K562 (cell line): Measurements from ENCODE around the gene AGO3. TPM values are rescaled to one million over a fixed set of nuclear protein-coding genes. Genes with fewer than 3 reads are reported as not detected.

Source experiments
- ATAC-seq: fragments of 200-7000 bp; cut with Tn5 transposase; 3 replicates; pipeline ENCODE4 v1.9.1; 2020; ENCODE audit warnings: moderate library complexity
- BruUV-seq: library from RNA; stranded (reverse); fragments of 400-500 nt; replicated peaks from 2 replicates; lab custom pipeline; 2021; lab: Mats Ljungman, UMichigan
- CTCF ChIA-PET: fragments of 300-600 bp; formaldehyde crosslinking; extraction: SDS; loops from one replicate; lab custom pipeline; 2021; ENCODE audit warnings: low intra/inter-chr PET ratio; lab: Yijun Ruan, JAX
- POLR2A ChIA-PET: fragments of 300-600, 350-650 bp; sonication (Branson Sonifier 250); formaldehyde crosslinking; extraction: SDS; loops from one replicate; lab custom pipeline; 2021; ENCODE audit warnings: antibody characterized with exemption, inconsistent platforms; lab: Yijun Ruan, JAX
- DNase-seq, 4 experiments: peaks; one replicate each; pipeline versions ENCODE4 v3.0.0 to v3.0.0-alpha.2; 2011 to 2018; ENCODE audit warnings: low spot score in 3 of 4, mixed read lengths in 3 of 4; ENCODE audit errors: extremely low read depth in 1 of 4
- FAIRE-seq: peaks from 2 replicates; lab custom pipeline; 2011; peaks lifted over from hg19 to GRCh38; lab: Jason Lieb, UNC
- H2AFZ ChIP-seq: 2 replicates; pipeline ENCODE4 v1.6.0; 2011; ENCODE audit warnings: low read depth, low read length, control low read depth, inconsistent platforms
- H3K27ac ChIP-seq: fragments of 200-600 bp; 3 replicates; pipeline ENCODE4 v1.8.0; 2011; ENCODE audit warnings: low read depth, mild to moderate bottlenecking, control low read depth, inconsistent platforms, low read length, moderate library complexity, mixed read lengths; ENCODE audit errors: extremely low read depth
- H3K27me3 ChIP-seq, 2 experiments: fragments of 300-600 bp in 1 of 2; 2 replicates in 1 of 2; 3 replicates in 1 of 2; pipeline versions ENCODE4 v1.6.0 to v1.8.0; 2011; ENCODE audit warnings: inconsistent platforms in 2 of 2, low read length in 2 of 2, mild to moderate bottlenecking in 1 of 2, mixed read lengths in 1 of 2, moderate library complexity in 1 of 2; ENCODE audit not compliant: control insufficient read depth in 2 of 2, insufficient read depth in 2 of 2
- H3K36me3 ChIP-seq: fragments of 300-600 bp; 3 replicates; pipeline ENCODE4 v1.8.0; 2011; ENCODE audit warnings: mild to moderate bottlenecking, low read length, inconsistent platforms; ENCODE audit not compliant: control insufficient read depth, insufficient read depth
- H3K4me1 ChIP-seq, 2 experiments: fragments of 200-600 bp in 1 of 2; replicated peaks in 1 of 2; 2 replicates in 1 of 2; 3 replicates in 1 of 2; pipeline versions ENCODE4 v1.5.1 to v1.8.0; 2011; ENCODE audit warnings: inconsistent platforms in 2 of 2, low read length in 2 of 2, mild to moderate bottlenecking in 1 of 2, mixed read lengths in 1 of 2, moderate library complexity in 1 of 2; ENCODE audit not compliant: control insufficient read depth in 2 of 2, insufficient read depth in 2 of 2
- H3K4me2 ChIP-seq: 2 replicates; pipeline ENCODE4 v1.6.1; 2011; ENCODE audit warnings: low read length, control low read depth, inconsistent platforms, mixed read lengths; ENCODE audit not compliant: insufficient read depth
- H3K4me3 ChIP-seq: fragments of 200-600 bp; sonication (generic), shearing (Covaris generic); 2 replicates; pipeline ENCODE4 v1.5.1; 2016; ENCODE audit warnings: control low read depth, inconsistent platforms
- H3K79me2 ChIP-seq: fragments of 200-600 bp; 3 replicates; pipeline ENCODE4 v1.8.0; 2011; ENCODE audit warnings: low read length, inconsistent platforms; ENCODE audit not compliant: control insufficient read depth, insufficient read depth
- H3K9ac ChIP-seq, 2 experiments: 2 replicates each; pipeline versions ENCODE4 v1.6.0 to v1.6.1; 2011; ENCODE audit warnings: low read depth in 2 of 2, low read length in 2 of 2, control low read depth in 1 of 2, inconsistent platforms in 1 of 2, mild to moderate bottlenecking in 1 of 2, mixed read lengths in 1 of 2; ENCODE audit not compliant: insufficient read depth in 1 of 2
- H3K9me1 ChIP-seq: one replicate; pipeline ENCODE4 v1.6.0; 2011; ENCODE audit warnings: inconsistent platforms, mild to moderate bottlenecking, low read length, moderate library complexity; ENCODE audit not compliant: control insufficient read depth, insufficient read depth
- H3K9me3 ChIP-seq: replicated peaks from 2 replicates; pipeline ENCODE4 v1.5.1; 2011; ENCODE audit warnings: low read depth, low read length, inconsistent platforms; ENCODE audit not compliant: control insufficient read depth, insufficient read depth
- H4K20me1 ChIP-seq: replicated peaks from 2 replicates; pipeline ENCODE4 v1.6.1; 2011; ENCODE audit warnings: low read length, inconsistent platforms, mixed read lengths; ENCODE audit not compliant: control insufficient read depth, insufficient read depth
- C11orf30 ChIP-seq: fragments of 450-650 bp; IDR thresholded peaks from 2 replicates; pipeline ENCODE4 v1.6.1; 2016; ENCODE audit warnings: low read depth, mild to moderate bottlenecking
- FOXJ3 ChIP-seq: sonication (generic); formaldehyde crosslinking; IDR thresholded peaks from 2 replicates; pipeline ENCODE4 v1.4.0; 2020; ENCODE audit warnings: mild to moderate bottlenecking, missing genetic modification reagents
- MAFF ChIP-seq: IDR thresholded peaks from 2 replicates; pipeline ENCODE4 v1.6.1; 2012; ENCODE audit warnings: low read length, improper control_type of control experiment
- MAFG ChIP-seq: fragments of 450-650 bp; conservative IDR thresholded peaks from 2 replicates; pipeline ENCODE4 v1.6.1; 2016; ENCODE audit warnings: missing genetic modification characterization, missing compliant biosample characterization
- MAFK ChIP-seq: IDR thresholded peaks from 2 replicates; pipeline ENCODE4 v1.6.1; 2011; ENCODE audit warnings: low read length, improper control_type of control experiment
- RNF219 ChIP-seq: fragments of 250-450 bp; sonication (Bioruptor Pico); IDR thresholded peaks from 2 replicates; pipeline ENCODE4 v1.5.0; 2022; ENCODE audit warnings: mild to moderate bottlenecking
- ZNF316 ChIP-seq: fragments of 450-650 bp; IDR thresholded peaks from 2 replicates; pipeline ENCODE4 v1.6.1; 2016
- ZNF511 ChIP-seq: sonication (generic); formaldehyde crosslinking; IDR thresholded peaks from 2 replicates; pipeline ENCODE4 v1.8.0; 2022; ENCODE audit warnings: mild to moderate bottlenecking, missing genetic modification reagents
- WGBS: fragments of 100-300 bp; shearing (Covaris generic); methylation state at CpG from one replicate; pipeline ENCODE4 v1.1.6; 2016; ENCODE audit warnings: low coverage, mixed read lengths; ENCODE audit not compliant: insufficient coverage; ENCODE audit errors: missing lambda C conversion rate; 5-methylcytosine and 5-hydroxymethylcytosine counted together
- in situ Hi-C: fragments of 300-500 bp; cut with MboI; formaldehyde crosslinking; loops from 4 replicates; pipeline ENCODE4 v1.15.0; 2018; ENCODE audit warnings: inconsistent platforms, mixed read lengths
- intact Hi-C: fragments of 100-400 bp; cut with micrococcal nuclease; formaldehyde crosslinking; loops from 2 replicates; pipeline ENCODE4 v1.14.2; 2022
- polyA plus RNA-seq, 8 experiments: library from polyadenylated mRNA; depleted of rRNA in 4 of 8; stranded (reverse) in 5 of 8; unstranded in 3 of 8; fragments of >200 nt; fragmentation: Nextera tagmentation in 2 of 8; fragmentation: Illumina TruSeq in 1 of 8; extraction: Ambion mirVana in 2 of 8; extraction: Trizol in 1 of 8; gene quantifications; 2 replicates each; pipeline versions ENCODE4 v1.2.1 to v1.2.3, GENCODE V29; 2011 to 2014; ENCODE audit warnings: inconsistent platforms in 1 of 8, missing spikeins in 1 of 8
- total RNA-seq, 7 experiments: library from RNA; depleted of rRNA in 6 of 7; stranded (reverse); fragments of >200 nt in 6 of 7; fragmentation: Illumina TruSeq in 2 of 7; extraction: Trizol in 2 of 7; gene quantifications; 2 replicates each; pipeline versions ENCODE4 v1.2.1 to v1.2.3, GENCODE V29; 2011 to 2021; ENCODE audit warnings: low replicate concordance in 1 of 7

Gene AGO3
- total and polyA plus RNA-seq, 9 of the 15 experiments (the other 6 are each of a cell fraction or from before 2014, with no cell fraction given) = 4.5 to 41.5 (median 22.7) TPM

GRCh38 chr1:36040238-36040637, 109.3 kb downstream of the AGO3 start:
- H3K27me3 ChIP-seq = no peaks in the 10 kb centered on the region
- H4K20me1 ChIP-seq = no peaks in the 10 kb centered on the region
- no peak overlapping the region for H3K4me3 ChIP-seq
- H3K9me1 ChIP-seq = no peaks in the 10 kb centered on the region
- peak; percentile 20; the same call in 1 of the 2 replicates for TF ChIP-seq MAFK
- TF ChIP-seq ZNF316 = peak; percentile 82
- TF ChIP-seq FOXJ3 (CRISPR knock-in tag) = no peak
- TF ChIP-seq RNF219 = no peak
- no peak for TF ChIP-seq ZNF511 (CRISPR knock-in tag)
- TF ChIP-seq C11orf30 = peak; percentile 56
- peak; percentile 20; the same call in 1 of the 2 replicates for TF ChIP-seq MAFG (tag)
- peak; percentile 34; the same call in 1 of the 2 replicates for TF ChIP-seq MAFF
- WGBS = 70% methylated on average over 2 of the region's 2 CpGs
- H3K4me2 ChIP-seq = no peak overlapping the region
- BruUV-seq = no TSS peak
- H2AFZ ChIP-seq = no peak overlapping the region
- FAIRE-seq (no peak), DNase-seq (no peak), ATAC-seq (no peak)
- H3K9ac ChIP-seq = no peak overlapping the region
- H3K27ac ChIP-seq = no peak overlapping the region
- POLR2A ChIA-PET = no interaction called here
- CTCF ChIA-PET = no interaction called here
- in situ Hi-C loops = no loop called here
- peaks cover 56% of the 10 kb centered on the region for H3K36me3 ChIP-seq
- H3K4me1 ChIP-seq = 0 out of 5 replicates have a peak, but pooled peaks cover 0 to 1% of the 10 kb centered on the region in 2 experiments
- no peaks in the 10 kb centered on the region for H3K9me3 ChIP-seq
- intact Hi-C loops = no loop called here
- H3K79me2 ChIP-seq = no peaks in the 10 kb centered on the region
